ENCODE measurements around the gene TIMP4.

- TF ChIP-seq CTCF (IDR thresholded peaks at IDR 0.05), result no peak
- no peak for TF ChIP-seq EP300 (IDR thresholded peaks at IDR 0.05)
- TF ChIP-seq REST (IDR thresholded peaks at IDR 0.05), result no peak
- no peak for TF ChIP-seq EHMT2 (IDR thresholded peaks at IDR 0.05; ENCODE audit: low read depth)
- no peak for TF ChIP-seq ZC3H11A (IDR thresholded peaks at IDR 0.05)
- no peak for TF ChIP-seq POLR2A (IDR thresholded peaks at IDR 0.05; ENCODE audit: low read length)
- no peak for TF ChIP-seq PBX3 (IDR thresholded peaks at IDR 0.05)
- no peak; the same call in 1 of the 2 replicates for TF ChIP-seq GATA3 (IDR thresholded peaks at IDR 0.05; ENCODE audit: borderline replicate concordance)
- TF ChIP-seq RFX5 (IDR thresholded peaks at IDR 0.05), result no peak
- no peak for TF ChIP-seq RNF2 (IDR thresholded peaks at IDR 0.05; ENCODE audit: borderline replicate concordance, low read depth)
- TF ChIP-seq RAD21 (conservative IDR thresholded peaks at IDR 0.05 in 1 of 2, IDR thresholded peaks at IDR 0.05 in 1 of 2), result 0 out of 5 replicates have a peak, but pooled peaks of 1 of the 2 experiments have one; percentile 18
Observed at GRCh38 chr3:12198301-12198700, 39.6 kb upstream of the TIMP4 start.

Data from A549 (cell line).